ENCODE data around the gene SCAPER. TPM values are rescaled to one million over a fixed set of nuclear protein-coding genes. Genes with fewer than 3 reads are reported as not detected.
A peak's percentile ranks its signal among the peaks of the same experiment; 100 is the strongest.

SCAPER gene
- total RNA-seq, 4 donors from 2014 or later, result 29.9 to 86.6 (median 45.6) TPM

- Histone ChIP-seq H3K36me3 (no peaks in the 10 kb centered on the region), H3K9me3 (no peaks in the 10 kb centered on the region), H3K4me3 (no peak overlapping the region), H3K27ac (no peak overlapping the region), H3K27me3 (peaks cover 0 to 10% of the 10 kb centered on the region in 2 donors), H3K4me1 (peaks cover 0 to 1% (median 0%) of the 10 kb centered on the region in 4 donors)
- DNase-seq, result peak in 1 of 3 donors; percentile 69
- TF ChIP-seq CTCF (IDR thresholded peaks at IDR 0.05) (peak in 4 of 6 experiments; percentile 29 to 58 (median 41)), POLR2A (IDR thresholded peaks at IDR 0.05) (no peak)
Observed at GRCh38 chr15:76330080-76330680, 575.0 kb downstream of the SCAPER start.

DNA sequence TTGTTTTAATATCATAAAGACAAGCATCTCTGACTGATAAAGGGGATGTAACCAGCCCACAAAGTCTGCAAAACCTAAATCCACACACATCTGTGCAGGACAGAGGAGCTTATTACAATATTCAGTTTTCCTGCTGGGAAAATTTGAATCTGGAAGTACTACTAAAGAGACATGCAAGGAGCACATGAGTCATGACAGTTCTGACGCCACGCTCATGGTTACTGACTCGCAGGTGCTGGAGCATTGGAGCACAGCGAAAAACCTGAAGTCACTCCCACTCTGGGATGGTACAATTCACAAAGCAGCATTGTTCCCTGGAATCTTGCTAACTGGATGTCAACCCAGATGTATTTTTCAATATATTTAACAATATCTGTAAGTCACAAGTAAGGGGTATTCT, 576.2 kb downstream of the SCAPER start:
- H3K4me1 ChIP-seq, result no peaks in the 10 kb centered on the region
- no peaks in the 10 kb centered on the region for H3K36me3 ChIP-seq
- no peaks in the 10 kb centered on the region for H3K9me3 ChIP-seq
- no peak overlapping the region for H3K4me3 ChIP-seq
- TF ChIP-seq CTCF (IDR thresholded peaks at IDR 0.05), result no peak
- no peak for TF ChIP-seq POLR2A (IDR thresholded peaks at IDR 0.05)
- no peak overlapping the region for H3K27ac ChIP-seq
- no peak for DNase-seq
- H3K27me3 ChIP-seq, result peaks cover 0 to under 1% of the 10 kb centered on the region in 2 donors

DNA sequence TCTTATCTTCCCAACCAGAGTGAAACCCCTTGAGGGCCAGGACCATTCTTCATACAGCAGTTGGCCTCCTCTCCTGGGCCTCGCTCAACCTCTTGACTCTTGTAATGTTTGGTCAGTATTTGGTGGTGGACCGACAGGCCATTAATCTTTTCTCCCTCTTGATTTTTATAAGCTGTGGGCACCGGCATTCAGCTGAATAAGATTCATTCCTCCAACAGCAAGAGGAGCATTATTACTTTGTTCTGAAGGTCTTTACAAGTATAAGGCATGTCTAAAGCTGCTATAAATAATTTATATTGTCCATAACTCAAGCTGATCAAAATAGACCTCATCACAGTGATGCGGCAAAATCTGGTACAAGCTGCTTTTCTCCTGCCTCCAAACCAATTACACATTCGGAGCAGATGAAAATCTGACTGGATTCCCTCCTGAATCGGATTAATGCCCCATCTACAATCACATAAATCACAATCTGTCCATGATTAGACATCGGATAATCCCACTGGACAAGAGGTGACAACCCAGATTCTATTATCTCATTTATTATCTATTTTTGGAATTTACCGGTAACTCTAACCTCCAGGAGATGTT, 576.9 kb downstream of the SCAPER start:
- no peak for DNase-seq
- Histone ChIP-seq H3K36me3 (no peaks in the 10 kb centered on the region), H3K27me3 (no peaks in the 10 kb centered on the region), H3K9me3 (no peaks in the 10 kb centered on the region), H3K4me3 (no peak overlapping the region), H3K27ac (no peak overlapping the region), H3K4me1 (no peaks in the 10 kb centered on the region)
- TF ChIP-seq CTCF (IDR thresholded peaks at IDR 0.05), result no peak
- no peak for TF ChIP-seq POLR2A (IDR thresholded peaks at IDR 0.05)

DNA sequence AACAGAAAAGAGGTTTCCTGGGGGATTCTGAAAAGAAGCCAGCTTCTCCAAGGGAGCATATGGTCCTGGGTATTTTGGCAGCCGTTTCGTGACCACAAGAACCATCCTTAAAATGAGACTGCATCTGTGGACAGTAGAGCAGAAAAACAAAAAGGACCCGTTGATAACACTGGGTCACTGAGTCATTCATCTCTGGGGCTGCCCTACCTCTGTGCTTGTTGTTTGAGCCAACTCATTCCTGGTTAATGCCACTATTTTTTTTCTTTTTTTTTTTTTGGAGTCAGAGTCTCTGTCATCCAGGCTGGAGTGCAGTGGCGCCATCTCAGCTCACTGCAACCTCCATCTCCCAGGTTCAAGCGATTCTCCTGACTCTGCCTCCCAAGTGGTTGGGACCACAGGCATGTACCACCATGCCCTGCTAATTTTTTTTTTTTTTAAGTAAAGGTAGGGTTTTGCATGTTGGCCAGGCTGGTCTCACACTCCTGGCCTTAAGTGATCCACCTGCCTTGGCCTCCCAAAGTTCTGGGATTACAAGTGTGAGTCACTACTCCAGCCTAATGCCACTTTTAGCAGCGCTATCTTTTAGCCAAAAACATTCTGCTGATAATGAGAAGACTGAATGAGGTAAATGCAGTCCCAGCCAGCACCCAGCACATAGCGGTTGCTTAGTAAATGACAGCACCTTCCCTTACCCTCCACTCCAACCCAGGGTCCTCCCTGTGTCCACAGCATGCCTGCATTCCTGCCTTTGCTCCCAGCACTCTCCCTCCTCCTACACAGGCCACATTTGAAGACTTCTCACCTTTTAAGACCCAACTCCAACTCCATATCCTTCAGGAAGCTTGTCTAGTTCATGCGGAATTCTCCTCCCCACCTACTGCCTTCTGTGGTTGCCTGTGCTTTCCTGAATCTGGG, 577.7 kb downstream of the SCAPER start:
- Histone ChIP-seq H3K36me3 (no peaks in the 10 kb centered on the region), H3K4me1 (no peaks in the 10 kb centered on the region), H3K4me3 (no peak overlapping the region), H3K27ac (no peak overlapping the region), H3K27me3 (no peaks in the 10 kb centered on the region), H3K9me3 (no peaks in the 10 kb centered on the region)
- TF ChIP-seq CTCF (IDR thresholded peaks at IDR 0.05) (no peak), POLR2A (IDR thresholded peaks at IDR 0.05) (no peak)
- DNase-seq, result no peak

- DNase-seq, result no peak
- Histone ChIP-seq H3K9me3 (no peaks in the 10 kb centered on the region), H3K27ac (no peak overlapping the region), H3K27me3 (no peaks in the 10 kb centered on the region), H3K4me1 (no peaks in the 10 kb centered on the region), H3K36me3 (no peaks in the 10 kb centered on the region), H3K4me3 (no peak overlapping the region)
- TF ChIP-seq CTCF (IDR thresholded peaks at IDR 0.05) (no peak), POLR2A (IDR thresholded peaks at IDR 0.05) (no peak)
Observed at GRCh38 chr15:76325704-76326103, 579.4 kb downstream of the SCAPER start.

Data from Peyer's patch (tissue), 4 donors.